IMR-90 (cell line): Measurements from ENCODE around the gene RPL10A. TPM values are rescaled to one million over a fixed set of nuclear protein-coding genes. Genes with fewer than 3 reads are reported as not detected.

ENCODE experiments used
- ATAC-seq: fragments of 200-7000 bp; cut with Tn5 transposase; 2 replicates; pipeline ENCODE4 v1.9.1; 2020; ENCODE audit warnings: low read depth, mild to moderate bottlenecking, moderate library complexity
- BruUV-seq: library from RNA; stranded (reverse); fragments of 400-500 nt; replicated peaks from 2 replicates; lab custom pipeline; 2021; lab: Mats Ljungman, UMichigan
- CTCF ChIA-PET: fragments of 300-600 bp; formaldehyde crosslinking; extraction: SDS; loops from one replicate; lab custom pipeline; 2021; ENCODE audit warnings: antibody characterized with exemption; lab: Yijun Ruan, JAX
- POLR2A ChIA-PET: fragments of 300-600 bp; sonication (Branson Sonifier 250); formaldehyde crosslinking; loops from one replicate; lab custom pipeline; 2022; ENCODE audit warnings: antibody characterized with exemption; ENCODE audit not compliant: unreplicated experiment; lab: Charles Lee
- DNase-seq: peaks from one replicate; pipeline ENCODE4 v3.0.0; 2013
- H2AFZ ChIP-seq: replicated peaks from 2 replicates; pipeline ENCODE3; 2013; ENCODE audit warnings: low read length, mild to moderate bottlenecking; ENCODE audit not compliant: poor library complexity
- H2AK5ac ChIP-seq: 2 replicates; pipeline ENCODE4 v1.6.1; 2013; ENCODE audit warnings: low read depth, low read length, inconsistent platforms
- H2AK9ac ChIP-seq: replicated peaks from 2 replicates; pipeline ENCODE3; 2013; ENCODE audit warnings: mild to moderate bottlenecking, low read depth, low read length, moderate library complexity; ENCODE audit not compliant: poor library complexity
- H2BK120ac ChIP-seq: 2 replicates; pipeline ENCODE4 v1.6.1; 2013; ENCODE audit warnings: low read depth, low read length, inconsistent platforms
- H2BK15ac ChIP-seq: 3 replicates; pipeline ENCODE4 v1.6.1; 2013; ENCODE audit warnings: low read depth, low read length, inconsistent platforms
- H2BK20ac ChIP-seq: 2 replicates; pipeline ENCODE4 v1.6.1; 2013; ENCODE audit warnings: low read depth, mild to moderate bottlenecking, inconsistent platforms, low read length, moderate library complexity
- H2BK5ac ChIP-seq: 2 replicates; pipeline ENCODE4 v1.6.1; 2013; ENCODE audit warnings: mild to moderate bottlenecking, low read depth, low read length, inconsistent platforms; ENCODE audit not compliant: poor library complexity, severe bottlenecking
- H3K14ac ChIP-seq: replicated peaks from 2 replicates; pipeline ENCODE4 v1.6.1; 2013; ENCODE audit warnings: low read depth, low read length, inconsistent platforms
- H3K18ac ChIP-seq: 2 replicates; pipeline ENCODE4 v1.6.1; 2013; ENCODE audit warnings: low read depth, low read length, control low read depth
- H3K23ac ChIP-seq: 2 replicates; pipeline ENCODE4 v1.6.1; 2013; ENCODE audit warnings: low read depth, low read length, inconsistent platforms
- H3K27ac ChIP-seq: 2 replicates; pipeline ENCODE4 v1.5.1; 2013; ENCODE audit warnings: mild to moderate bottlenecking, control low read depth, low read length; ENCODE audit not compliant: insufficient read depth
- H3K27me3 ChIP-seq: 2 replicates; pipeline ENCODE4 v1.6.1; 2013; ENCODE audit warnings: low read length; ENCODE audit not compliant: control insufficient read depth, insufficient read depth
- H3K36me3 ChIP-seq: 2 replicates; pipeline ENCODE4 v1.6.1; 2013; ENCODE audit warnings: low read length, mixed read lengths; ENCODE audit not compliant: control insufficient read depth, insufficient read depth
- H3K4ac ChIP-seq: 2 replicates; pipeline ENCODE4 v1.6.1; 2013; ENCODE audit warnings: low read depth, low read length, inconsistent platforms
- H3K4me1 ChIP-seq: 2 replicates; pipeline ENCODE4 v1.6.1; 2013; ENCODE audit warnings: low read length, mixed read lengths; ENCODE audit not compliant: control insufficient read depth, insufficient read depth
- H3K4me2 ChIP-seq: 2 replicates; pipeline ENCODE4 v1.6.1; 2013; ENCODE audit warnings: low read depth, mild to moderate bottlenecking, control low read depth, low read length, moderate library complexity
- H3K4me3 ChIP-seq: 2 replicates; pipeline ENCODE4 v1.5.1; 2013; ENCODE audit warnings: low read depth, mild to moderate bottlenecking, control low read depth, low read length, moderate library complexity; ENCODE audit not compliant: insufficient read depth
- H3K56ac ChIP-seq: 2 replicates; pipeline ENCODE4 v1.6.1; 2013; ENCODE audit warnings: low read length, inconsistent platforms; ENCODE audit not compliant: insufficient read depth; ENCODE audit errors: extremely low read depth
- H3K79me1 ChIP-seq, 2 experiments: 2 replicates each; pipeline ENCODE4 v1.6.1; 2013; ENCODE audit warnings: low read length in 2 of 2, inconsistent platforms in 1 of 2, low read depth in 1 of 2
- H3K9ac ChIP-seq: 2 replicates; pipeline ENCODE4 v1.6.1; 2013; ENCODE audit warnings: low read depth, low read length, control low read depth
- H3K9me1 ChIP-seq: 2 replicates; pipeline ENCODE4 v1.6.1; 2013; ENCODE audit warnings: low read length, inconsistent platforms; ENCODE audit not compliant: insufficient read depth
- H3K9me3 ChIP-seq: 2 replicates; pipeline ENCODE4 v1.6.1; 2013; ENCODE audit warnings: low read length; ENCODE audit not compliant: control insufficient read depth, insufficient read depth
- H4K20me1 ChIP-seq: 2 replicates; pipeline ENCODE4 v1.6.1; 2013; ENCODE audit warnings: low read length, inconsistent platforms; ENCODE audit not compliant: insufficient read depth
- H4K5ac ChIP-seq: 2 replicates; pipeline ENCODE4 v1.6.1; 2013; ENCODE audit warnings: mild to moderate bottlenecking, low read depth, low read length, control low read depth
- H4K8ac ChIP-seq, 2 experiments: 2 replicates each; pipeline ENCODE4 v1.6.1; 2013; ENCODE audit warnings: low read depth in 2 of 2, low read length in 2 of 2, control low read depth in 1 of 2, inconsistent platforms in 1 of 2
- H4K91ac ChIP-seq: 2 replicates; pipeline ENCODE4 v1.6.1; 2013; ENCODE audit warnings: low read depth, low read length, inconsistent platforms; ENCODE audit not compliant: insufficient read depth
- BHLHE40 ChIP-seq: fragments of 150-350 bp; IDR thresholded peaks from 2 replicates; pipeline ENCODE4 v1.6.1; 2016; ENCODE audit warnings: mild to moderate bottlenecking, low read depth, low read length
- CEBPB ChIP-seq: IDR thresholded peaks from 2 replicates; pipeline ENCODE4 v1.6.1; 2012; ENCODE audit warnings: low read depth, low read length, improper control_type of control experiment
- CHD1 ChIP-seq: IDR thresholded peaks from 2 replicates; pipeline ENCODE4 v1.6.1; 2012; ENCODE audit warnings: low read depth, low read length, improper control_type of control experiment
- FOS ChIP-seq: fragments of 150-350 bp; IDR thresholded peaks from 2 replicates; pipeline ENCODE4 v1.6.1; 2016; ENCODE audit warnings: low read depth, low read length
- MAFK ChIP-seq: IDR thresholded peaks from 2 replicates; pipeline ENCODE4 v1.6.1; 2012; ENCODE audit warnings: low read depth, low read length, improper control_type of control experiment
- MXI1 ChIP-seq: IDR thresholded peaks from 2 replicates; pipeline ENCODE4 v1.6.1; 2012; ENCODE audit warnings: low read depth, mild to moderate bottlenecking, low read length, moderate library complexity, borderline replicate concordance
- NFE2L2 ChIP-seq: fragments of 150-350 bp; IDR thresholded peaks from 2 replicates; pipeline ENCODE4 v1.6.1; 2016; ENCODE audit warnings: low read depth, mild to moderate bottlenecking, low read length
- RAD21 ChIP-seq: IDR thresholded peaks from 2 replicates; pipeline ENCODE4 v1.6.1; 2012; ENCODE audit warnings: low read length, improper control_type of control experiment
- RCOR1 ChIP-seq: IDR thresholded peaks from 2 replicates; pipeline ENCODE4 v1.6.1; 2012; ENCODE audit warnings: mild to moderate bottlenecking, low read length, improper control_type of control experiment; ENCODE audit not compliant: insufficient replicate concordance
- RFX5 ChIP-seq: IDR thresholded peaks from 2 replicates; pipeline ENCODE4 v1.8.0; 2012; ENCODE audit warnings: low read depth, mild to moderate bottlenecking, low read length, moderate library complexity
- WGBS, 2 experiments: methylation state at CpG; one replicate each; pipeline versions ENCODE4 v1.1.5 to v1.1.7; 2013; ENCODE audit warnings: missing lambda C conversion rate in 2 of 2; ENCODE audit not compliant: insufficient read length in 1 of 2; ENCODE audit errors: extremely low coverage in 2 of 2; 5-methylcytosine and 5-hydroxymethylcytosine counted together
- dilution Hi-C: fragments of 300-500 bp; cut with HindIII; formaldehyde crosslinking; loops from one replicate; pipeline ENCODE4 v1.14.3; 2018; ENCODE audit warnings: low sequenced_read_pairs; ENCODE audit not compliant: unreplicated experiment
- in situ Hi-C: fragments of 300-500 bp; cut with MboI; formaldehyde crosslinking; loops from 3 replicates; pipeline ENCODE4 v1.14.3; 2019; ENCODE audit warnings: low sequenced_read_pairs, inconsistent platforms, mixed read lengths
- intact Hi-C: fragments of 100-400 bp; cut with micrococcal nuclease; formaldehyde crosslinking; loops from 2 replicates; pipeline ENCODE4 v1.10.0; 2022
- polyA plus RNA-seq, 3 experiments: library from polyadenylated mRNA; depleted of rRNA; stranded (reverse); fragments of >200 nt; gene quantifications; 2 replicates each; pipeline ENCODE4 v1.2.3, GENCODE V29; 2012; ENCODE audit warnings: low replicate concordance in 1 of 3
- total RNA-seq: library from RNA; depleted of rRNA; stranded (reverse); fragments of >200 nt; gene quantifications from 2 replicates; pipeline ENCODE4 v1.2.3, GENCODE V29; 2012
- TF ChIP-seq, protein P1 (sequence below): conservative IDR thresholded peaks from 2 replicates; pipeline ENCODE4 v1.5.1; 2012; ENCODE audit warnings: mild to moderate bottlenecking, low read depth, low read length, improper control_type of control experiment
- TF ChIP-seq, protein P2 (sequence below): fragments of 150-350 bp; IDR thresholded peaks from 2 replicates; pipeline ENCODE4 v1.6.1; 2017; ENCODE audit warnings: mild to moderate bottlenecking, antibody characterized with exemption, low read length, low read depth
- TF ChIP-seq, protein P3 (sequence below): fragments of 150-350 bp; IDR thresholded peaks from 2 replicates; pipeline ENCODE4 v1.6.1; 2016; ENCODE audit warnings: low read depth, mild to moderate bottlenecking, low read length, moderate library complexity, borderline replicate concordance

Gene RPL10A
- total and polyA plus RNA-seq, 2 of the 4 experiments (the other 2 are of a cell fraction) = 2,310 to 3,153 TPM

DNA sequence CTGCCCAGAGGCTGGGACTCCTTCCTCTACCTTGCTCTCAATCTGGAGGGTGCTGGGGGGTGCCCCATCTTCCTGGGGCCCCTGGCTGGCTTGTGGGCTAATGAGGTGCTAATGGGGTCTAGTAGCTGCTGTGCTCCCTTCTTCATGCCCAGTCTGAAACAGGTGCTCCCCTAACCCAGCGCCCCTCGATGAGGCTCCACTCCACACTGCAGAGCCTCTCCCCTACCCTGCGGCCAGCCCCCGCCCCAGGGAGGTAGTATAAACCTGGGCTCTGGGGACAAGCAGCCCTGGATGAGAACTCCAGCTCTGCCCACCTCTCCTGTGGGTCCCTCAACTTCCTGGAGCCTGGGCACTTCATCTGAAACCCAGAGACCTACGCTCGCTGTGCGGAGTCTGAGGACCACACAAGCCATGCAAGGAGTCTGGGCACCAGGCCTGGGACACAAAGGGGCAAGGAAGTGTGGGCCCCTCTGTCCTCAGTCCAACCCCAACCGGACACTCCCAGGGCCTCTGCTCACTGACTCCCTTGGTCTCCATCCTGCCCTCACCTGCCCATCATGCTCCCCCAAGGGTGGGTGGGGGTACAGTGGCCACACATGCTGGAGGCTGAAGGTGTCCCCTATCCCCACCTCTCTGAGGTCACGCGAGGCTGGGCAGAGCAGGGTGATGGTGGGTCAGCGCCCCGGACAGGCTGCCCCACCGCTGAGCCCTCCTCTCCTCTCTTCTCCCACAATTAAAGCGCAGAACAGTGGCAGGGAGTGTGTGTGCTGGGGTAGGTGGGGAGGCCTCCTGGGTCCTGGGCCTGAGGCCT is 6.1 kb downstream of the RPL10A start:
- peak; percentile 3 for ATAC-seq
- no peak overlapping the region for H3K18ac ChIP-seq
- H3K14ac ChIP-seq = no peak overlapping the region
- H3K27me3 ChIP-seq = no peaks in the 10 kb centered on the region
- H2AK9ac ChIP-seq = peak overlapping the region; percentile 57
- TF ChIP-seq CHD1 (no peak), RCOR1 (no peak), NFE2L2 (no peak), MAFK (no peak), RAD21 (no peak), CEBPB (no peak), MXI1 (no peak), FOS (no peak), BHLHE40 (no peak), RFX5 (no peak)
- TF ChIP-seq, protein P1, sequence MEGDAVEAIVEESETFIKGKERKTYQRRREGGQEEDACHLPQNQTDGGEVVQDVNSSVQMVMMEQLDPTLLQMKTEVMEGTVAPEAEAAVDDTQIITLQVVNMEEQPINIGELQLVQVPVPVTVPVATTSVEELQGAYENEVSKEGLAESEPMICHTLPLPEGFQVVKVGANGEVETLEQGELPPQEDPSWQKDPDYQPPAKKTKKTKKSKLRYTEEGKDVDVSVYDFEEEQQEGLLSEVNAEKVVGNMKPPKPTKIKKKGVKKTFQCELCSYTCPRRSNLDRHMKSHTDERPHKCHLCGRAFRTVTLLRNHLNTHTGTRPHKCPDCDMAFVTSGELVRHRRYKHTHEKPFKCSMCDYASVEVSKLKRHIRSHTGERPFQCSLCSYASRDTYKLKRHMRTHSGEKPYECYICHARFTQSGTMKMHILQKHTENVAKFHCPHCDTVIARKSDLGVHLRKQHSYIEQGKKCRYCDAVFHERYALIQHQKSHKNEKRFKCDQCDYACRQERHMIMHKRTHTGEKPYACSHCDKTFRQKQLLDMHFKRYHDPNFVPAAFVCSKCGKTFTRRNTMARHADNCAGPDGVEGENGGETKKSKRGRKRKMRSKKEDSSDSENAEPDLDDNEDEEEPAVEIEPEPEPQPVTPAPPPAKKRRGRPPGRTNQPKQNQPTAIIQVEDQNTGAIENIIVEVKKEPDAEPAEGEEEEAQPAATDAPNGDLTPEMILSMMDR = no peak
- TF ChIP-seq, protein P2, sequence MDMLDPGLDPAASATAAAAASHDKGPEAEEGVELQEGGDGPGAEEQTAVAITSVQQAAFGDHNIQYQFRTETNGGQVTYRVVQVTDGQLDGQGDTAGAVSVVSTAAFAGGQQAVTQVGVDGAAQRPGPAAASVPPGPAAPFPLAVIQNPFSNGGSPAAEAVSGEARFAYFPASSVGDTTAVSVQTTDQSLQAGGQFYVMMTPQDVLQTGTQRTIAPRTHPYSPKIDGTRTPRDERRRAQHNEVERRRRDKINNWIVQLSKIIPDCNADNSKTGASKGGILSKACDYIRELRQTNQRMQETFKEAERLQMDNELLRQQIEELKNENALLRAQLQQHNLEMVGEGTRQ = no peak
- TF ChIP-seq, protein P3, sequence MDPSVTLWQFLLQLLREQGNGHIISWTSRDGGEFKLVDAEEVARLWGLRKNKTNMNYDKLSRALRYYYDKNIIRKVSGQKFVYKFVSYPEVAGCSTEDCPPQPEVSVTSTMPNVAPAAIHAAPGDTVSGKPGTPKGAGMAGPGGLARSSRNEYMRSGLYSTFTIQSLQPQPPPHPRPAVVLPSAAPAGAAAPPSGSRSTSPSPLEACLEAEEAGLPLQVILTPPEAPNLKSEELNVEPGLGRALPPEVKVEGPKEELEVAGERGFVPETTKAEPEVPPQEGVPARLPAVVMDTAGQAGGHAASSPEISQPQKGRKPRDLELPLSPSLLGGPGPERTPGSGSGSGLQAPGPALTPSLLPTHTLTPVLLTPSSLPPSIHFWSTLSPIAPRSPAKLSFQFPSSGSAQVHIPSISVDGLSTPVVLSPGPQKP = no peak
- no TSS peak for BruUV-seq
- H3K36me3 ChIP-seq = peaks cover 65% of the 10 kb centered on the region
- no peak overlapping the region for H2BK20ac ChIP-seq
- peaks cover 7 to 47% of the 10 kb centered on the region in 2 experiments; a peak in 3 of 4 replicates for H3K79me1 ChIP-seq
- no peak overlapping the region for H3K9ac ChIP-seq
- intact Hi-C loops = no loop called here
- no peak overlapping the region for H3K4me2 ChIP-seq
- H4K91ac ChIP-seq = no peak overlapping the region
- in situ Hi-C loops = no loop called here
- H3K4ac ChIP-seq = no peak overlapping the region
- H3K4me3 ChIP-seq = no peak overlapping the region
- 0 out of 2 replicates have a peak, but pooled peaks cover 6% of the 10 kb centered on the region for H3K9me1 ChIP-seq
- peaks cover 10% of the 10 kb centered on the region for H3K4me1 ChIP-seq
- WGBS, 2 experiments = 95% methylated on average over 4 of the region's 14 CpGs; no CpG with 5 or more reads in 1 of the 2 experiments
- H2AFZ ChIP-seq = no peak overlapping the region
- no peak overlapping the region for H2AK5ac ChIP-seq
- dilution Hi-C loops = no loop called here
- DNase-seq = no peak
- no peak overlapping the region for H2BK120ac ChIP-seq
- H4K5ac ChIP-seq = no peak overlapping the region
- ChIA-PET CTCF (no interaction called here), POLR2A (interaction anchor here (0.6 to 0.9 kb wide), 5 partner anchors 7 to 441 kb away, joined by 3 to 7 read pairs (median 4); no protein-coding TSS in a partner anchor)
- H2BK15ac ChIP-seq = no peak overlapping the region
- peaks cover 63% of the 10 kb centered on the region for H4K20me1 ChIP-seq
- no peak overlapping the region for H2BK5ac ChIP-seq
- no peak overlapping the region for H3K27ac ChIP-seq
- no peak overlapping the region for H4K8ac ChIP-seq
- no peaks in the 10 kb centered on the region for H3K9me3 ChIP-seq
- no peak overlapping the region for H3K56ac ChIP-seq
- H3K23ac ChIP-seq = no peak overlapping the region
